ENCODE data around the gene ALKBH5.

GRCh38 chr17:18139949-18140348 lies 43.7 kb upstream of the ALKBH5 start:
- TF ChIP-seq CTCF (IDR thresholded peaks at IDR 0.05) (no peak), POLR2A (IDR thresholded peaks at IDR 0.05) (no peak)
